CD8-positive, alpha-beta memory T cell (primary cell): Measurements from ENCODE around the gene PLEKHO1. TPM values are rescaled to one million over a fixed set of nuclear protein-coding genes. Genes with fewer than 3 reads are reported as not detected.
A peak's percentile ranks its signal among the peaks of the same experiment; 100 is the strongest.
"Not testable (repeated sequence)": the region's sequence is repeated elsewhere in the genome, so short reads cannot be mapped to it uniquely, and the experiment has no call there.

Experiments
- CTCF ChIA-PET: fragments of 350-600 bp; sonication (Branson Sonifier 250); formaldehyde crosslinking; loops from one replicate; lab custom pipeline; 2021; ENCODE audit warnings: antibody characterized with exemption; lab: Charles Lee
- POLR2A ChIA-PET: fragments of 350-600 bp; sonication (Branson Sonifier 250); formaldehyde crosslinking; loops from one replicate; lab custom pipeline; 2021; ENCODE audit warnings: antibody characterized with exemption; lab: Charles Lee
- DNase-seq, 5 donors: peaks; one replicate each; pipeline versions ENCODE4 v3.0.0 to v3.0.0-alpha.2; 2020 to 2022; ENCODE audit warnings: mixed read lengths in 1 of 5
- H3K27ac ChIP-seq: one replicate; pipeline ENCODE4 v1.7.0; 2013; ENCODE audit warnings: low read depth, mild to moderate bottlenecking, low read length, moderate library complexity
- H3K27me3 ChIP-seq: 2 replicates; pipeline ENCODE4 v1.7.0; 2013; ENCODE audit warnings: low read length, mild to moderate bottlenecking; ENCODE audit not compliant: insufficient read depth, poor library complexity, severe bottlenecking
- H3K36me3 ChIP-seq: 2 replicates; pipeline ENCODE4 v1.7.0; 2013; ENCODE audit warnings: mild to moderate bottlenecking, low read length, moderate library complexity; ENCODE audit not compliant: insufficient read depth
- H3K4me1 ChIP-seq: 2 replicates; pipeline ENCODE4 v1.7.0; 2013; ENCODE audit warnings: mild to moderate bottlenecking, low read length, moderate library complexity; ENCODE audit not compliant: insufficient read depth
- H3K4me3 ChIP-seq: 2 replicates; pipeline ENCODE4 v1.7.0; 2013; ENCODE audit warnings: mild to moderate bottlenecking, low read length
- H3K9me3 ChIP-seq: 2 replicates; pipeline ENCODE4 v1.7.0; 2013; ENCODE audit warnings: mild to moderate bottlenecking, low read length
- H3K27ac Mint-ChIP-seq, 8 donors: one replicate each; pipeline ENCODE4 v1.8.0; 2020 to 2021; ENCODE audit warnings: mixed read lengths in 8 of 8, mild to moderate bottlenecking in 6 of 8, inconsistent platforms in 3 of 8, moderate library complexity in 3 of 8
- H3K27me3 Mint-ChIP-seq, 2 donors: one replicate each; pipeline ENCODE4 v1.8.0; 2020 to 2021; ENCODE audit warnings: mixed read lengths in 2 of 2, mild to moderate bottlenecking in 1 of 2, moderate library complexity in 1 of 2
- H3K36me3 Mint-ChIP-seq, 3 donors: one replicate each; pipeline ENCODE4 v1.8.0; 2020 to 2021; ENCODE audit warnings: mixed read lengths in 3 of 3, inconsistent platforms in 1 of 3, mild to moderate bottlenecking in 1 of 3
- H3K4me1 Mint-ChIP-seq, 3 donors: one replicate each; pipeline ENCODE4 v1.8.0; 2020 to 2021; ENCODE audit warnings: mixed read lengths in 3 of 3, inconsistent platforms in 1 of 3, mild to moderate bottlenecking in 1 of 3
- H3K4me3 Mint-ChIP-seq, 7 donors: one replicate each; pipeline ENCODE4 v1.8.0; 2020 to 2021; ENCODE audit warnings: mixed read lengths in 7 of 7, mild to moderate bottlenecking in 6 of 7, moderate library complexity in 4 of 7, inconsistent platforms in 2 of 7
- H3K9me3 Mint-ChIP-seq, 5 donors: one replicate each; pipeline ENCODE4 v1.8.0; 2020 to 2022; ENCODE audit warnings: mixed read lengths in 5 of 5, mild to moderate bottlenecking in 3 of 5, moderate library complexity in 2 of 5, inconsistent platforms in 1 of 5
- polyA plus RNA-seq: library from polyadenylated mRNA; unstranded; fragments of 300-500 nt; fragmentation: Illumina TruSeq; gene quantifications from one replicate; pipeline ENCODE4 v1.2.3, GENCODE V29; 2021
- total RNA-seq, 2 experiments: library from RNA; stranded (reverse); gene quantifications; one replicate each; pipeline ENCODE4 v1.2.3, GENCODE V29; 2021

The PLEKHO1 gene
- total and polyA plus RNA-seq, 3 experiments from 2014 or later: 44.9 to 47.3 (median 47.2) TPM

- CTCF ChIA-PET: interaction anchor here (0.7 to 3.5 kb wide), 25 partner anchors 10 to 300 kb away, joined by 3 to 42 read pairs (median 4); partner anchors contain the start of genes ANP32E, BOLA1 and VPS45
- H3K27ac Mint-ChIP-seq: peak overlapping the region in 2 of 8 donors; percentile 57 to 68
- peaks cover 7 to 13% (median 10%) of the 10 kb centered on the region in 3 donors for H3K4me1 Mint-ChIP-seq
- Histone ChIP-seq H3K4me3 (no peak overlapping the region), H3K27ac (no peak overlapping the region), H3K9me3 (no peaks in the 10 kb centered on the region), H3K27me3 (no peaks in the 10 kb centered on the region), H3K4me1 (no peaks in the 10 kb centered on the region), H3K36me3 (no peaks in the 10 kb centered on the region)
- POLR2A ChIA-PET: interaction anchor here (0.7 to 2.0 kb wide), 3 partner anchors 114 to 300 kb away, joined by 3 to 15 read pairs (median 14); a partner anchor contains a TSS
- H3K36me3 Mint-ChIP-seq: no peaks in the 10 kb centered on the region
- no peak for DNase-seq
- H3K27me3 Mint-ChIP-seq: peaks cover 1 to 6% of the 10 kb centered on the region in 2 donors
- no peaks in the 10 kb centered on the region for H3K9me3 Mint-ChIP-seq
- no peak overlapping the region for H3K4me3 Mint-ChIP-seq
Observed at GRCh38 chr1:150187560-150187931, 37.8 kb downstream of the PLEKHO1 start.

- POLR2A ChIA-PET: no interaction called here
- peaks cover 5 to 7% (median 6%) of the 10 kb centered on the region in 3 donors for H3K4me1 Mint-ChIP-seq
- H3K4me3 Mint-ChIP-seq: no peak overlapping the region
- H3K27ac Mint-ChIP-seq: no peak overlapping the region
- no peaks in the 10 kb centered on the region for H3K9me3 Mint-ChIP-seq
- Histone ChIP-seq H3K27me3 (no peaks in the 10 kb centered on the region), H3K9me3 (no peaks in the 10 kb centered on the region), H3K4me1 (no peaks in the 10 kb centered on the region), H3K36me3 (no peaks in the 10 kb centered on the region), H3K27ac (no peak overlapping the region), H3K4me3 (no peak overlapping the region)
- DNase-seq: no peak
- H3K27me3 Mint-ChIP-seq: peaks cover 3 to 16% of the 10 kb centered on the region in 2 donors
- H3K36me3 Mint-ChIP-seq: no peaks in the 10 kb centered on the region
- CTCF ChIA-PET: no interaction called here
Observed at GRCh38 chr1:150192012-150192411, 42.3 kb downstream of the PLEKHO1 start.

GRCh38 chr1:150194381-150195031, 44.8 kb downstream of the PLEKHO1 start:
- Histone ChIP-seq H3K9me3 (no peaks in the 10 kb centered on the region), H3K4me1 (no peaks in the 10 kb centered on the region), H3K27ac (no peak overlapping the region), H3K4me3 (no peak overlapping the region), H3K36me3 (no peaks in the 10 kb centered on the region), H3K27me3 (no peaks in the 10 kb centered on the region)
- ChIA-PET POLR2A (no interaction called here), CTCF (no interaction called here)
- H3K27me3 Mint-ChIP-seq: peaks cover 3 to 16% of the 10 kb centered on the region in 2 donors
- H3K27ac Mint-ChIP-seq: peak overlapping the region in 1 of 8 donors; percentile 10
- no peaks in the 10 kb centered on the region for H3K9me3 Mint-ChIP-seq
- H3K36me3 Mint-ChIP-seq: no peaks in the 10 kb centered on the region
- H3K4me1 Mint-ChIP-seq: no peaks in the 10 kb centered on the region
- DNase-seq: no peak
- H3K4me3 Mint-ChIP-seq: no peak overlapping the region

- Mint-ChIP-seq H3K9me3 (no peaks in the 10 kb centered on the region), H3K4me1 (no peaks in the 10 kb centered on the region), H3K27me3 (peaks cover 3 to 10% of the 10 kb centered on the region in 2 donors), H3K4me3 (no peak overlapping the region), H3K36me3 (no peaks in the 10 kb centered on the region), H3K27ac (peak overlapping the region in 1 of 8 donors; percentile 47)
- Histone ChIP-seq H3K4me3 (no peak overlapping the region), H3K27ac (no peak overlapping the region), H3K9me3 (no peaks in the 10 kb centered on the region), H3K4me1 (no peaks in the 10 kb centered on the region), H3K27me3 (no peaks in the 10 kb centered on the region), H3K36me3 (no peaks in the 10 kb centered on the region)
- no peak for DNase-seq
- CTCF ChIA-PET: no interaction called here
- POLR2A ChIA-PET: no interaction called here
Observed at GRCh38 chr1:150196417-150196816, 46.7 kb downstream of the PLEKHO1 start.

GRCh38 chr1:150207281-150207971, 57.7 kb downstream of the PLEKHO1 start:
- no peaks in the 10 kb centered on the region for H3K9me3 Mint-ChIP-seq
- Histone ChIP-seq H3K4me3 (no peak overlapping the region), H3K4me1 (no peaks in the 10 kb centered on the region), H3K36me3 (no peaks in the 10 kb centered on the region), H3K27me3 (no peaks in the 10 kb centered on the region), H3K27ac (no peak overlapping the region), H3K9me3 (no peaks in the 10 kb centered on the region)
- CTCF ChIA-PET: no interaction called here
- POLR2A ChIA-PET: no interaction called here
- no peaks in the 10 kb centered on the region for H3K4me1 Mint-ChIP-seq
- DNase-seq: no peak
- H3K27me3 Mint-ChIP-seq: peaks cover 3 to 11% of the 10 kb centered on the region in 2 donors
- H3K4me3 Mint-ChIP-seq: no peak overlapping the region
- no peaks in the 10 kb centered on the region for H3K36me3 Mint-ChIP-seq
- no peak overlapping the region for H3K27ac Mint-ChIP-seq

GRCh38 chr1:150208460-150208859, 58.7 kb downstream of the PLEKHO1 start:
- H3K27ac ChIP-seq, H3K4me1 Mint-ChIP-seq, POLR2A ChIA-PET, H3K4me3 ChIP-seq, H3K27me3 ChIP-seq, H3K36me3 Mint-ChIP-seq, H3K27ac Mint-ChIP-seq, CTCF ChIA-PET, H3K4me1 ChIP-seq, DNase-seq, H3K4me3 Mint-ChIP-seq, H3K9me3 ChIP-seq, H3K9me3 Mint-ChIP-seq, H3K36me3 ChIP-seq: not testable (repeated sequence)
- H3K27me3 Mint-ChIP-seq: peaks cover 3 to 11% of the 10 kb centered on the region in 2 donors

Other genes starting within 250 kb of the PLEKHO1 start
- gene SV2A, start 232.1 kb upstream of the PLEKHO1 start, total RNA-seq: 1 to 10 TPM; 5.6 to 6.0 TPM
- 2.9 TPM for gene SV2A, start 232.1 kb upstream of the PLEKHO1 start, polyA plus RNA-seq
- gene SF3B4, start 222.1 kb upstream of the PLEKHO1 start, total RNA-seq: 100 to 1,000 TPM; 111 to 124 TPM
- 112 TPM for gene SF3B4, start 222.1 kb upstream of the PLEKHO1 start, polyA plus RNA-seq
- gene MTMR11, start 213.0 kb upstream of the PLEKHO1 start, total RNA-seq: 1 to 10 TPM; 1.6 to 1.9 TPM
- 0.14 TPM for gene MTMR11, start 213.0 kb upstream of the PLEKHO1 start, polyA plus RNA-seq
- 10 to 100 TPM; 39.7 to 41.0 TPM for gene OTUD7B, start 139.2 kb upstream of the PLEKHO1 start, total RNA-seq
- 1.9 TPM for gene OTUD7B, start 139.2 kb upstream of the PLEKHO1 start, polyA plus RNA-seq
- gene VPS45, start 82.1 kb upstream of the PLEKHO1 start, total RNA-seq: 10 to 100 TPM; 26.3 to 33.6 TPM
- gene VPS45, start 82.1 kb upstream of the PLEKHO1 start, polyA plus RNA-seq: 27.5 TPM
- gene ANP32E, start 86.2 kb downstream of the PLEKHO1 start, total RNA-seq: 100 to 1,000 TPM; 154 TPM
- gene ANP32E, start 86.2 kb downstream of the PLEKHO1 start, polyA plus RNA-seq: 57.9 TPM
- not detected for gene CA14, start 107.9 kb downstream of the PLEKHO1 start, total RNA-seq
- 0.20 TPM for gene CA14, start 107.9 kb downstream of the PLEKHO1 start, polyA plus RNA-seq
- 100 to 1,000 TPM; 139 to 140 TPM for gene APH1A, start 119.1 kb downstream of the PLEKHO1 start, total RNA-seq
- gene APH1A, start 119.1 kb downstream of the PLEKHO1 start, polyA plus RNA-seq: 63.4 TPM
- gene C1orf54, start 122.9 kb downstream of the PLEKHO1 start, total RNA-seq: under 1 TPM; 0.60 to 0.61 TPM
- gene C1orf54, start 122.9 kb downstream of the PLEKHO1 start, polyA plus RNA-seq: 4.0 TPM
- gene CIART, start 132.6 kb downstream of the PLEKHO1 start, total RNA-seq: 1 to 10 TPM in 1 of 2 experiments, under 1 TPM in 1; 0.81 to 1.7 TPM
- 0.60 TPM for gene CIART, start 132.6 kb downstream of the PLEKHO1 start, polyA plus RNA-seq
- 10 to 100 TPM; 76.9 to 81.0 TPM for gene MRPS21, start 143.9 kb downstream of the PLEKHO1 start, total RNA-seq
- gene MRPS21, start 143.9 kb downstream of the PLEKHO1 start, polyA plus RNA-seq: 80.1 TPM
- gene PRPF3, start 171.6 kb downstream of the PLEKHO1 start, total RNA-seq: 10 to 100 TPM; 75.2 to 79.8 TPM
- 20.3 TPM for gene PRPF3, start 171.6 kb downstream of the PLEKHO1 start, polyA plus RNA-seq
- gene RPRD2, start 214.2 kb downstream of the PLEKHO1 start, total RNA-seq: 10 to 100 TPM; 24.1 to 26.4 TPM
- gene RPRD2, start 214.2 kb downstream of the PLEKHO1 start, polyA plus RNA-seq: 40.5 TPM